SK-N-SH (cell line): ENCODE data around the gene SNX32. TPM values are rescaled to one million over a fixed set of nuclear protein-coding genes. Genes with fewer than 3 reads are reported as not detected.

Source experiments
- CTCF ChIA-PET: fragments of 300-600, 350-600 bp; formaldehyde crosslinking; extraction: SDS; loops from one replicate; lab custom pipeline; 2021; lab: Yijun Ruan, JAX
- POLR2A ChIA-PET: fragments of 350-600 bp; sonication (Branson Sonifier 250); formaldehyde crosslinking; extraction: SDS; loops from one replicate; lab custom pipeline; 2020; ENCODE audit warnings: antibody characterized with exemption, inconsistent platforms; lab: Yijun Ruan, JAX
- DNase-seq: peaks from one replicate; pipeline ENCODE4 v3.0.0; 2012
- H2AFZ ChIP-seq: fragments of 200-600 bp; sonication (generic); 2 replicates; pipeline ENCODE4 v1.8.1; 2016; ENCODE audit warnings: antibody characterized with exemption, mild to moderate bottlenecking, low read depth
- H3F3A ChIP-seq: fragments of 200-600 bp; sonication (generic); replicated peaks from 2 replicates; pipeline ENCODE3; 2016; ENCODE audit warnings: antibody characterized with exemption, mild to moderate bottlenecking; ENCODE audit not compliant: insufficient read depth
- H3K27ac ChIP-seq, 2 experiments: fragments of 200-500 bp in 1 of 2; fragments of 200-600 bp in 1 of 2; sonication (Bioruptor generic) in 1 of 2; sonication (generic), shearing (Covaris generic) in 1 of 2; 2 replicates each; pipeline versions ENCODE4 v1.5.1 to v1.6.1; 2014 to 2016; ENCODE audit warnings: low read depth in 2 of 2, inconsistent platforms in 1 of 2, low read length in 1 of 2, mild to moderate bottlenecking in 1 of 2, mixed read lengths in 1 of 2
- H3K27me3 ChIP-seq: fragments of 200-600 bp; sonication (generic), shearing (Covaris generic); 2 replicates; pipeline ENCODE4 v1.6.1; 2016; ENCODE audit warnings: mixed run types; ENCODE audit not compliant: insufficient read depth
- H3K36me3 ChIP-seq, 2 experiments: fragments of 200-500 bp in 1 of 2; fragments of 200-600 bp in 1 of 2; sonication (Bioruptor generic) in 1 of 2; sonication (generic) in 1 of 2; replicated peaks in 1 of 2; 2 replicates each; pipeline versions ENCODE3 to v1.5.1; 2014 to 2016; ENCODE audit warnings: low read length in 1 of 2, mild to moderate bottlenecking in 1 of 2; ENCODE audit not compliant: insufficient read depth in 2 of 2, control insufficient read depth in 1 of 2
- H3K4me1 ChIP-seq, 2 experiments: fragments of 200-500 bp in 1 of 2; fragments of 200-600 bp in 1 of 2; sonication (Bioruptor generic) in 1 of 2; sonication (generic), shearing (Covaris generic) in 1 of 2; 2 replicates each; pipeline versions ENCODE4 v1.5.1 to v1.6.1; 2014 to 2016; ENCODE audit warnings: low read depth in 1 of 2, low read length in 1 of 2, mixed run types in 1 of 2; ENCODE audit not compliant: insufficient read depth in 2 of 2, control insufficient read depth in 1 of 2
- H3K4me2 ChIP-seq: fragments of 200-600 bp; sonication (generic), shearing (Covaris generic); 2 replicates; pipeline ENCODE4 v1.6.1; 2017; ENCODE audit warnings: mixed run types
- H3K4me3 ChIP-seq, 2 experiments: fragments of 200-500 bp in 1 of 2; fragments of 200-600 bp in 1 of 2; sonication (Bioruptor generic) in 1 of 2; sonication (generic), shearing (Covaris generic) in 1 of 2; 2 replicates each; pipeline versions ENCODE4 v1.5.1 to v1.8.1; 2014 to 2016; ENCODE audit warnings: low read depth in 2 of 2, inconsistent platforms in 1 of 2, low read length in 1 of 2, mild to moderate bottlenecking in 1 of 2, mixed read lengths in 1 of 2, moderate library complexity in 1 of 2
- H3K79me2 ChIP-seq: fragments of 200-600 bp; sonication (generic); 2 replicates; pipeline ENCODE4 v1.8.1; 2017; ENCODE audit warnings: mild to moderate bottlenecking; ENCODE audit not compliant: insufficient read depth
- H3K9ac ChIP-seq: fragments of 200-600 bp; sonication (generic); 2 replicates; pipeline ENCODE4 v1.6.1; 2017; ENCODE audit warnings: mixed run types
- H3K9me2 ChIP-seq: fragments of 200-600 bp; sonication (generic); 2 replicates; pipeline ENCODE4 v1.6.1; 2017; ENCODE audit warnings: mixed run types
- H3K9me3 ChIP-seq: fragments of 200-600 bp; sonication (generic); 2 replicates; pipeline ENCODE4 v1.6.1; 2017; ENCODE audit warnings: mixed run types, mild to moderate bottlenecking, moderate library complexity
- H4K20me1 ChIP-seq: fragments of 200-600 bp; sonication (generic); 2 replicates; pipeline ENCODE4 v1.6.1; 2017; ENCODE audit warnings: mild to moderate bottlenecking, mixed run types; ENCODE audit not compliant: insufficient read depth
- CHD2 ChIP-seq: fragments of 150-350 bp; IDR thresholded peaks from 2 replicates; pipeline ENCODE4 v1.6.1; 2018; ENCODE audit warnings: low read length; ENCODE audit not compliant: partially characterized antibody
- CTCF ChIP-seq: fragments of 200-600 bp; sonication (generic); IDR thresholded peaks from 2 replicates; pipeline ENCODE4 v1.6.1; 2017; ENCODE audit warnings: antibody characterized with exemption, mild to moderate bottlenecking, moderate library complexity
- EZH2phosphoT487 ChIP-seq: fragments of 200-600 bp; sonication (generic); IDR thresholded peaks from 2 replicates; pipeline ENCODE4 v1.6.1; 2017; ENCODE audit warnings: low read depth, mixed run types, mild to moderate bottlenecking, antibody characterized with exemption, moderate library complexity, borderline replicate concordance
- FOXM1 ChIP-seq: IDR thresholded peaks from 2 replicates; pipeline ENCODE4 v1.4.0; 2012; ENCODE audit warnings: low read depth, mild to moderate bottlenecking
- GABPA ChIP-seq: IDR thresholded peaks from 2 replicates; pipeline ENCODE4 v1.4.0; 2012; ENCODE audit warnings: low read depth, mild to moderate bottlenecking
- IRF3 ChIP-seq: fragments of 150-350 bp; IDR thresholded peaks from 2 replicates; pipeline ENCODE4 v1.6.1; 2016; ENCODE audit warnings: mild to moderate bottlenecking, low read depth, low read length
- MAX ChIP-seq: IDR thresholded peaks from 2 replicates; pipeline ENCODE4 v1.4.0; 2012; ENCODE audit warnings: low read depth
- MXI1 ChIP-seq: IDR thresholded peaks from 2 replicates; pipeline ENCODE4 v1.6.1; 2012; ENCODE audit warnings: mild to moderate bottlenecking, low read depth, low read length, improper control_type of control experiment
- NRF1 ChIP-seq: IDR thresholded peaks from 2 replicates; pipeline ENCODE4 v1.6.1; 2012; ENCODE audit warnings: low read depth, mild to moderate bottlenecking, low read length
- RAD21 ChIP-seq: IDR thresholded peaks from 2 replicates; pipeline ENCODE4 v1.6.1; 2012; ENCODE audit warnings: mild to moderate bottlenecking, low read length
- REST ChIP-seq: IDR thresholded peaks from 2 replicates; pipeline ENCODE4 v1.6.1; 2012; ENCODE audit warnings: mild to moderate bottlenecking, low read depth, low read length, moderate library complexity
- RFX5 ChIP-seq: IDR thresholded peaks from 2 replicates; pipeline ENCODE4 v1.6.1; 2012; ENCODE audit warnings: mild to moderate bottlenecking, improper control_type of control experiment, low read length
- RXRA ChIP-seq: IDR thresholded peaks from 2 replicates; pipeline ENCODE4 v1.4.0; 2012; ENCODE audit warnings: low read depth, mild to moderate bottlenecking, borderline replicate concordance
- SIN3A ChIP-seq: IDR thresholded peaks from 2 replicates; pipeline ENCODE4 v1.6.1; 2012; ENCODE audit warnings: low read depth, mild to moderate bottlenecking, low read length, moderate library complexity, borderline replicate concordance
- USF2 ChIP-seq: fragments of 150-350 bp; IDR thresholded peaks from 2 replicates; pipeline ENCODE4 v1.6.1; 2017; ENCODE audit warnings: antibody characterized with exemption, low read length, low read depth, borderline replicate concordance
- YY1 ChIP-seq: IDR thresholded peaks from 2 replicates; pipeline ENCODE4 v1.4.0; 2012; ENCODE audit warnings: low read depth, mild to moderate bottlenecking
- WGBS: methylation state at CpG from one replicate; pipeline ENCODE4 v1.1.6; 2017; ENCODE audit warnings: low lambda C conversion rate; 5-methylcytosine and 5-hydroxymethylcytosine counted together
- polyA plus RNA-seq, 3 experiments: library from polyadenylated mRNA; depleted of rRNA; stranded (reverse); fragments of >200 nt; gene quantifications; 2 replicates each; pipeline ENCODE4 v1.2.3, GENCODE V29; 2012

The SNX32 gene
- polyA plus RNA-seq, 1 of the 3 experiments (the other 2 are of a cell fraction): 1.0 TPM

GRCh38 chr11:65887723-65888162 is 54.0 kb downstream of the SNX32 start:
- TF ChIP-seq EZH2phosphoT487 (no peak), MXI1 (peak; percentile 18; the same call in 1 of the 2 replicates)
- H3K9ac ChIP-seq: peak overlapping the region; percentile 73
- peaks cover 39 to 41% of the 10 kb centered on the region in 2 experiments for H3K36me3 ChIP-seq
- no peak for DNase-seq
- no peaks in the 10 kb centered on the region for H3K9me3 ChIP-seq
- CTCF ChIA-PET: interaction anchor here (0.7 to 15.2 kb wide), 35 partner anchors 10 to 273 kb away, joined by 3 to 374 read pairs (median 5); partner anchors contain the start of genes C11orf68, CFL1, CTSW and DRAP1
- H3K27ac ChIP-seq: peak overlapping the region; percentile 80 to 94
- H3K4me3 ChIP-seq: peak overlapping the region; percentile 56 to 82
- H4K20me1 ChIP-seq: peaks cover 19% of the 10 kb centered on the region
- 0% methylated on average over 13 of the region's 23 CpGs for WGBS
- POLR2A ChIA-PET: interaction anchor here (0.7 to 3.8 kb wide), 8 partner anchors 9 to 176 kb away, joined by 3 to 46 read pairs (median 4); partner anchors contain the start of genes BANF1, CFL1, EIF1AD and KAT5
- H3K4me1 ChIP-seq: peaks cover 35 to 48% of the 10 kb centered on the region in 2 experiments
- H3K4me2 ChIP-seq: peak overlapping the region; percentile 98
- peak overlapping the region; percentile 82; the same call in 1 of the 2 replicates for H2AFZ ChIP-seq
- peaks cover 55% of the 10 kb centered on the region for H3K79me2 ChIP-seq
- no peaks in the 10 kb centered on the region for H3K9me2 ChIP-seq
- peaks cover 56% of the 10 kb centered on the region for H3F3A ChIP-seq
- no peaks in the 10 kb centered on the region for H3K27me3 ChIP-seq

- peak within 1 kb of the TSS; percentile 94 to 99 for H3K27ac ChIP-seq
- peaks cover 34 to 42% of the 10 kb centered on the region in 2 experiments for H3K36me3 ChIP-seq
- peak within 1 kb of the TSS; percentile 73 for H3K9ac ChIP-seq
- H3F3A ChIP-seq: peaks cover 62% of the 10 kb centered on the region
- H3K9me3 ChIP-seq: no peaks in the 10 kb centered on the region
- peak; percentile 97 for DNase-seq
- peak within 1 kb of the TSS; percentile 98 for H3K4me2 ChIP-seq
- no peaks in the 10 kb centered on the region for H3K9me2 ChIP-seq
- H2AFZ ChIP-seq: peak within 1 kb of the TSS; percentile 82
- peaks cover 60% of the 10 kb centered on the region for H3K79me2 ChIP-seq
- WGBS: under 1% methylated on average over 25 of the region's 57 CpGs
- peak within 1 kb of the TSS; percentile 56 to 82 for H3K4me3 ChIP-seq
- POLR2A ChIA-PET: interaction anchor here (0.7 to 3.8 kb wide), 10 partner anchors 9 to 176 kb away, joined by 3 to 46 read pairs (median 4); partner anchors contain the start of genes BANF1, CFL1, EIF1AD and KAT5
- CTCF ChIA-PET: interaction anchor here (0.7 to 15.2 kb wide), 38 partner anchors 9 to 464 kb away, joined by 3 to 374 read pairs (median 6); partner anchors contain the start of genes C11orf68, CFL1, CTSW and DRAP1
- H4K20me1 ChIP-seq: peaks cover 25% of the 10 kb centered on the region
- H3K4me1 ChIP-seq: peaks cover 41 to 52% of the 10 kb centered on the region in 2 experiments
- H3K27me3 ChIP-seq: no peaks in the 10 kb centered on the region
- TF ChIP-seq YY1: peak; percentile 81
- peak; percentile 45 for TF ChIP-seq MAX
- no peak for TF ChIP-seq IRF3
- TF ChIP-seq CHD2: peak; percentile 53
- peak; percentile 16; the same call in 1 of the 2 replicates for TF ChIP-seq REST
- TF ChIP-seq RXRA: no peak; the same call in 1 of the 2 replicates
- TF ChIP-seq RFX5: no peak
- TF ChIP-seq RAD21: peak; percentile 24
- TF ChIP-seq NRF1: no peak
- TF ChIP-seq USF2: no peak
- TF ChIP-seq FOXM1: no peak
- TF ChIP-seq CTCF: peak; percentile 68
- peak; percentile 92 for TF ChIP-seq GABPA
- peak; percentile 88; the same call in 1 of the 2 replicates for TF ChIP-seq SIN3A
- TF ChIP-seq MXI1: peak; percentile 70
These were observed 54.5 kb downstream of the SNX32 start, which contains the start of gene FIBP for GRCh38 chr11:65888163-65888814. Gene FIBP, minus strand, starts transcription at chr11:65888471. Its CDS starts 53 bp downstream, at chr11:65888418.
